Ureter (tissue), 1 donor: ENCODE results near the gene EFCAB6. TPM values are rescaled to one million over a fixed set of nuclear protein-coding genes. Genes with fewer than 3 reads are reported as not detected.

Experiments
- DNase-seq: peaks from one replicate; pipeline ENCODE4 v3.0.0-alpha.2; 2020; ENCODE audit warnings: low spot score
- total RNA-seq: library from RNA; stranded (reverse); gene quantifications from one replicate; pipeline ENCODE4 v1.2.4, GENCODE V29; 2023
- donor health status: DM: yes; HTN: yes; CAD: no.

Gene EFCAB6
- total RNA-seq, 1 donor from 2014 or later = 8.8 TPM

DNA sequence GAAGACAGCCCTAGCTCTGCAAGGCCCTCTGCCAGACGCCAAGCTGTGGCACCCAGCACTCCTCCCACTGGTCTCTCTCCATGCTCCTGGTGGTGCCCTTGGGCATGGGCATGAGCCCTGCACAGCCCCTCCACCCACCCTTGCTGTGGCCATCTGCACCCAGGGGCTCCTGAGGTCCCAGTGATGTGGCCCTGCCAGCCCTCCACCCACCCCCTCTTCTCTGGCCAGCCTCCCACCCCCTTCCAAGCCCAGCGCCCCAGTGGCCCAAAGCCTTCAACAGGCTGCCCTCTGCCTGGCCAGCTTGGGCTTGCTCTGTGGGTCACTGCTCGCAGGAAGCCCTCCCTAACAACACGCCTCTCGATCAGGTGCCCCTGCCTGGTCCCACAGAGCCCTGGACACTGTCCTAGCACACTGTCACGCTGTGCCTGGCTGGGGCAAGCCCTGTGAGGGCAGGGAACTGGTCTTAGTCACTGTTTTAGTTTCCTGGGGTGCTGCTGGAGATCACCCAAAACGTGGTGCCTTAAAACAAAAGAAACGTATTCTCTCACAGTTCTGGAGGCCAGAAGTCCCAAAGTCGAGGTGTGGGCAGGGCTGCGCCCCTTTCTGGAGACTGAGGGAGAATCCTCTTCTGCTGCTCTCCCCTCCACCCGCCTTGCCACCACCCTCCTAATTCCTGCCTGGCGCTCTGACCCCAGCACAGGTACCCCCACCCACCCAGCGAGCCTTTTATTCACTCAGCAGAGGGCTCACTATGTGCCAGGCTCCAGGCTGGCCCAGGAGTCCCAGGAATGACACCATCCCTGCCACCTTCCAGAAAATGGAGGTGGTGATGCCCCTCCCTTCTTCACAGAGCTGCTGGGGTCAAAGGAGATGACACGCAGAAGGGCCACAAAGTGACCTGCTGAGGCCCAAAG lies 35.5 kb upstream of the EFCAB6 start:
- DNase-seq = no peak

DNA sequence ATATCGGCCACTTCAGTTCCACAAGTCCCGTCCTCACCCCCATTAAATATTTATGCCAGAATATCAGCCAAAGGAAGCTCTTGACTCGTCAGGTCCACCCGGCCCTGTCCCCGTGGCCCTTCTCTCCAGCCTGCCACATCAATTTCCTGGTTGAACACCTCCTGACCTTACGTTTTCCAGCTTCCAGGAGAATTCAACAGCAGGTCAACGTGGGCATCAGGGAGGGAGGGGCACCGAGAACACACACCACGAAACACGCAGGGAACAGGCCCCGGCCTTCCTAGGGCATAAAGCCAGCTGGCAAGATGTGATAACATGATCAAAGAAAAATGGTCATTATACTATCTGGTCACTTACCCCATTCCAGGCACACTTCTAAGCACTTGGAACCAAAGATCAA lies 34.9 kb upstream of the EFCAB6 start:
- DNase-seq = no peak

DNA sequence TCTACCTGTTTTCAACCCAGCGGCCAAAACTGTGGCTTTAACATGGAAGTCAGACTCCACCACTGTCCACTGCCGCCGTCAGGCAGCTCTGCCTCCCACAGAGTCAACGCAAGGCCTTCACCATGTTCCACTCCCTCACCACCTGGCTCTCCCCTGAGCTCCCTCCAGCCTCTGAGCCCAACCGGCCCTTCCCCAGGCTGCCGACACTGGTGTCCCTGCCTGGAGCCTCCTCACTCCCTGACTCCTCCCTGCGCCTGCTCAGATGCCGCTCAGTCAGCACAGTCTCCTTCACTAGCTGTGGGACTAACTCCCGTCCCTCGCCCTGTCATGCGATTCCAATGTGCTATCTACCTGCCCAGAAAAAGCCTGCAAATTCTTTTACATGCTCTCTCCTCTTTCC lies 33.9 kb upstream of the EFCAB6 start:
- DNase-seq = no peak

DNA sequence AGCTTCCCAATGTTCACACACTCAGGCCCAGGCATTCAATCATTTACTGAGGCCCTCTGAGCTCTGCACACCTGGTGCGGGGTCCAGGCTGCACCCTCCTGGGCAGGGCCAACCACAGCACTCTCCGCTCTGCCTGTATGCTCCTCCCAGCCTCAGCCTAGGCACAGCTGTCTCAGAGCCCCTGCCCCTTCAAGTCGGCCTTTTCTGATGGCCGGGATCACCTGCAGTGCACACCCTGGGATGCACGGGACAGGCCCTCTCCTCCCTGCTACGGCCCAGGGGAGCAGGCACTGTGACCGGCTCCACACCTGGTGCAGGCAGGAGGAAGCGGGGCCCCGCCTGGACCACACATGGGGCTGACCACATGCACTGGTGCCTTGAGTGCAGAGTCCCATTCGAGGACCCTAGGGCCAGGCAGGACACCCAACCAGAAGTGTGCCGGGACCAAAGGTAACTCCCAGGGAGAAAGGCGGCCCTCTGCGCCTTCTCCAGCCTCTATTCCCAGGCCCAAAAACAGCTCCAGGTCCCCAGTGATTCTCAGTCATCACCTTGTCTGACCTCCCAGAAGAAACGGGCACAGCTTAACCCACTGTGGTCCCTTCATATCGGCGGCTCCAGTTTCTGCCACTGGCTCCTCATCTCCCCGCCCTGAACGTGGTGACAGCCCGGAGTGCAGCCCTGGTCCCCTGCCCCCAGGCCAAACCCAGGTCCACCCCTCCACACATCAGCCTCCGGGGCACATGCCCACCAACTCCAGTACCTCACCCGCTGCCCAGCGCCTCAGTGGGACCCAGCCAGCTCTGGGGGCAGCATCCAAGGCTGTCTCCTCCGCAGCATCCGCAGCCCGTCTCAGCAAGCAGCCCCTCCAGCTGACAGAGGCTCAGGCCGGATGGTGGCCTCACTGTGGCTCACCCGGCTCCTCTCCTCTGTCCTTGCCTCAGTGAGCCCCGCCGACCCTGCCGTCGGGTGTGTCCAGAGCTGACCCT lies 32.7 kb upstream of the EFCAB6 start:
- DNase-seq = no peak

DNA sequence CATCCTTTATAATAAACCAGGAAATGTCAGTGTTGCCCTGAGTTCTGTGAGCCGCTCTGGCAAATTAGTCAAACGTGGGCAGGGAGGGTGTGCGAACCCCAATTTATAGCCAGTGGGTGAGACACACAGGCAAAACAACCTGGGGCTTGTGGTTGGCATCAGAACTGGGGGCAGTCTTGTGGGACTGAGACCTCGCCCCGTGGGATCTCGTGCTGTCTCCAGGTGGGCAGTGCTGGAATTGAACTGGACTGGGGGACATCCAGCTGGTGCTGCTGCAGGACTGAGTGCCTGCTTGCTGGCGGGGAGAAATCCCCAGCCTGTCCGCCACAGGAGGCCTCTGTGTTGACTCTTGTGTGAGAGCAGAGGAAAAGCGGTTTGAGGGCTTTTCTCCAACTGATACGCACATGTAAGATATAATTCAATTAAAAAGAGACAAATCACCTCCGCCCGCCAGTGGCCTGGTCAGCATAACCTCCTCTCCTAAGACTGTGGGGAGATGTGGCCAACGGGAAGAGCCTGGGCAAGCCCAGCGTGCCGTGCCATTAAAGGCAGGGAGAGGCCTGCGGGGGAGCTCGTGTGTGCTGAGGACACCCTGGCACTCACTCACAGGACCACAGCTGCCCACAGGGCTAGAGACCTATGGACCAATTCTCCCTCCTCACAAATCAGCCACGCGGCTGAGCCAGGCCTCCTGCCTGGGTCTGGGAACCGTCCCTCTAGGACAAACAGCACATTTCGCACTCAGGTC lies 31.9 kb upstream of the EFCAB6 start:
- no peak for DNase-seq

DNA sequence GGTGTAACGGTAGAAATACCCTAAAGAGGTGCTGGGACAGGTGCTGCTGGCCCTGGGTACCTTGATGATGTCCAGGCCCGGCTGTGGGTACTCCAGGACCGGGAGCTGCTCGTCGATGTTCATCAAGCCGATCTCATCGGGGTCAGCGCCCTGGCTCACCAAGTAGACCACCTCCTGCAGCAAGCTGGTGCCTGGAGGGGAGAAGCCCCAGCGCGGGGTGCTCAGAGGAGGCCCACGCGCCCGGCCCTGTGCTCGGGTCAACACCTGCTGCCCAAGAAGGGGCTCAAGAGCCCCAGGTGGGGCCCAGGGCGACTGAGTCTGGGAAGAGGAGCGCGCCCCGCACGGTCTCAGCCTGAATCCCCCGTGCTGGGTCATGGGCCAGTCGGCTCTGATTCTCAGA lies 29.6 kb upstream of the EFCAB6 start:
- no peak for DNase-seq

DNA sequence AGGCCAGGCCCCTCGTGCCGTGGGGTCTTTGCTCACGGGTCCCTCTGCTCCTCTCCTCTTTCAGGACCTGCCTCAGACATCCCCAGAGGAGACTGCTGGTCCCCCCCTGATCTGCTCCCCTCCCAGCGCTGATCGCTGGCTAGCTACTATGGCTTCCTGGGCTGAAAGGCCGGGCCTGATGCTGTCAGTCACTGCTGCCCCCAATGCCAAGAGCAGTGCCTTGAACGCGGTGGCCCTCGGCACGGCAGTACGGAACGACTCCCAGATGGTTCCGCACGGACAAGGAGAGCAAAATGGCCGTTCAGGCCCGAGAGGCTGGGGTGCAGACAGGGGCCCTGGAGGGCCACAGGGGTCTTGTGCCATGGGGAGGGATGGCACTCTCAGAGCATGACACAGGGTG lies 28.7 kb upstream of the EFCAB6 start:
- DNase-seq = no peak

DNA sequence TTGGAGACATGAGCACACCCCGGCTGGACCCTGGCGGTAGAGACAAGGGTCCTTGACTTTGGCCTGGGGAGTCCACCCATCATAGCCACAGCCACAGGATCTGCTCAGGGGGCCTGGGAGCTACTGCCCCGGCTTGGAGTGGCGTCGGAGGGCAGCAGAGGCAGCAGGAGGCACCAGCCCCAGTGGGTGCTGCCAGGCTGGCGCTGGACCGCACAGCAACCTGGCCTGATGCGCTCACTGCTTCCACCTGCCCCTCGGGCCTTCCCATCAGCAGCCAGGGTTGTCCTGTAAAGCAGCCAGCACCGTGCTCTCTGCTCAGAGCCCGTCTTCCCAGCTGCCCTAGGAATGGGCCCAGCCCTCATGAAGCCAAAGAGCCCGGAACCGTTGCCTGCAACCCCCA lies 28.3 kb upstream of the EFCAB6 start:
- no peak for DNase-seq

DNA sequence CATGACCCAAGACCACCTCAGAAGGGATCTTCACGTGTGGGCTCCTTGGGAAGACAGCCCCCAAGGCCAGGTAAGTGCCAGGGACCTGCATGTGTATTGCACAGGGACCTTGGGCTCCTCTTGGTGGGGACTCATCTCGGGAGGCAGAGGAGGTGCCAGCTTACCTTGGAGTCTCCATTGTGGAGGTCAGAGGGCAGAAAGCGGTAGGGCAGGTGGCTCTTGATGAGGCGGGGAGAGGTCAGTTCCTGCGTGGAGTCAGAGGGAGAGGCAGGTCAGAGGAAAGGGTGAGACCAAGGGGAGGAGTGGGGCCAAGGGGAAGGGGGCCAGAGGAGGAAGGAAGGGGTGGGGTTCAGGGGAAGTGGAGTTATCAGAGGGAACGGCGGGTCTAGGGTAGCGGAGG lies 27.7 kb upstream of the EFCAB6 start:
- no peak for DNase-seq

DNA sequence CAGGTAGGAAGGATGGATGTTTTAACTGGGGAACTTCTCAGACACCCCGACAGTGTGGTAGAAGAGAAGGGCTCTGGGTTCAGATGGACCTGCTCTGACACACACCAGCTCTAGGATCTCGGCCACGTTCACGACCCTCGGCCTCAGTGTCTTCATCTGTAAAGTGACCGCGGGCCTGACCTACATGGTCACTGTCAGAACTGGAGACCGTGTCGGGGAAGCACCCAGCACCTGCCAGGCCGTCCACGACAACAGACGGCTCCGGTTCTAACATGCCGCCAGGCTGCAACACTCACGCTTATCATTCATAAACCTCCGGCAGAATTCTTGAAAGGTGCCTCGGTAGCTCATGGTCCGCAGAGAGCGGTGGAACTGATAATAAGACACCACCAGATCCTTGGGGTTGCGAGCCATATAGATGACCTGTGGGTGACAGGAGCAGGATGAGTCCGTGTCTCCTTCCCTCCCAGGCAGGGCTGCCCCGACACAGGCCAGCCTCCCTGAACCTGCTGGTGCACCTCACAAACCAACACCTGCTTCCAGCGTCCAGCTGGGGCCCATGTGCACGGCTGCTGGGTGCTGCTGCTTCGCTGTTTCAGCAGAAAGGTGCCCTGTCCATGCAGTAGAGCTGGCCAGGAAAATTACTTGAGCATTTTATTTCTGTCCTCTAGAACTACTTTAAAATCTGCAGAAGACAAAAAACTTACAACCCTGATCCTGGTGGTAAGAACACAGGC lies 26.6 kb upstream of the EFCAB6 start:
- DNase-seq = no peak

DNA sequence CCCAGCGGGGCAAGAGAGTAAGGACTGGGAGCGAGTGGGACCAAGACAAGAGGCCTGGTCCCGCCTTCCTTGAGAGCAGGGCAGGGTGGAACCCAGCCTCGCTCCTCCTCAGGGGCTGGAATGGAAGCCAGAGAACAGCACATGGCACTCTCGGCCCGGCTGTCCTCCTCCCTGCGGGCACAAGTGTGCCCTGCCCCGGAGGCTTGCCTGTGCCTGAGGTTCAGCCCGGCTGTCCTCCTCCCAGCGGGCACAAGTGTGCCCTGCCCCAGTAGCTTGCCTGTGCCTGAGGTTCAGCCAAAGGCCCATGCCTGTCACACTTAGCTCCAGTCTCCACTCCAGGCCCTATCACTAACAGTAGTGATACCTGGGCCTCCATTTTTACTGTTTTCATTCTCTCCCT lies 26.1 kb upstream of the EFCAB6 start:
- no peak for DNase-seq

DNA sequence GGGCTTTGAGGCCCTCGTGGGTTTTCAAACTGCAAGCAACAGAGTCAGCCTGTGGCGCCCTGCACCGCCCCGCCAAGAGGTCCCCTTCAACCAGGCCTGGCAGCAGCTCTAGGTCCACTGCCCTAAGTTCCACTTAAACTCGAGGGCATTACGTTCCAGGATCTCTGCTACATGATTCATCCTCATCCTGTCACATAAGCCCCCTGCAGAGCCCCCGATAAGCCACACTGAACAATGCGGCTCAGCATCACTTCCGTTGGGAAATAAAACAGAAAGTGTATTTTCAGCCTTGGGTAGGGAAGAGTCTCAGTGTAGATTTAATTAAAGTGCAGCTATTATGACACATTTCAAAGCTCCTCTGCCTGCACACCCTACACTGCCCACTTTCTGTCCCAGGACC lies 25.6 kb upstream of the EFCAB6 start:
- no peak for DNase-seq

DNA sequence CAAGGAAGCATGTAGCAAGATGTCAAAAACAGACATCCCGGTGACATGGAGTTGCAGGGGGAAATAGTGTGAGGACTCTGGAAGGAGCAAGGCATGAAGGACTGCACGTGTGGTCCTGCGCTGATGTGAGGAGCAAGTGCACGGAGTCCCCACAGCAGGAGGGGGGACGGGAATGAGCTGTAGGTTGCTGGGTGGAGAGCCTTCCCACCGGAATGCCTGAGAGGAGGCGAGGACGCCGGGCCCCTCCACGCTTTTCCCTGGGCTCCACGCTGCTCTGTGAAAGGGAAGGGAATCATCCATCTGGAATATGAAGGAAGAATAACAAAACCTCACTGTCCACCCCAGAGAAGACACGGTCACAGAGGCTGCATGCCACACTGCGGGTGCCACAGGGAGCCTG lies 23.6 kb upstream of the EFCAB6 start:
- no peak for DNase-seq

DNA sequence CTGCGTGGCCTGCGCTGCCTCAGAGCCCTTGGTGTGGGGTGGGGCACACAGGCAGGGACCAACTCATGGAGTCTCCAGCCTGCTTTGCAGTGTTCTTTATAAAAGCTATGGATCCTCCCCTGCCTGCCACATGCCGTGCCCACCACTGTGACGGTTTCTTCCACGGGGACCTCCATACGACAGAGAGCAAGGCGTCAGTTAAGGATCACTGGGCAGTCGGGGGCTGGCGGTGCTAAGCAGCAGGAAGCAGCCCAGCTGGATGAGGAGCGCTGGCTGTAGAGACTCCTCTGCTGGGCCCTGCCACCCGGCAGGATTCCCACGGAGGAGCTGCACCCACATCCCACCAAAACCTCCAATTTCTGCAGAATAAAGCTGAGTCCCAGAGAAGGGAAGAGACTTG lies 23.1 kb upstream of the EFCAB6 start:
- DNase-seq = no peak

DNA sequence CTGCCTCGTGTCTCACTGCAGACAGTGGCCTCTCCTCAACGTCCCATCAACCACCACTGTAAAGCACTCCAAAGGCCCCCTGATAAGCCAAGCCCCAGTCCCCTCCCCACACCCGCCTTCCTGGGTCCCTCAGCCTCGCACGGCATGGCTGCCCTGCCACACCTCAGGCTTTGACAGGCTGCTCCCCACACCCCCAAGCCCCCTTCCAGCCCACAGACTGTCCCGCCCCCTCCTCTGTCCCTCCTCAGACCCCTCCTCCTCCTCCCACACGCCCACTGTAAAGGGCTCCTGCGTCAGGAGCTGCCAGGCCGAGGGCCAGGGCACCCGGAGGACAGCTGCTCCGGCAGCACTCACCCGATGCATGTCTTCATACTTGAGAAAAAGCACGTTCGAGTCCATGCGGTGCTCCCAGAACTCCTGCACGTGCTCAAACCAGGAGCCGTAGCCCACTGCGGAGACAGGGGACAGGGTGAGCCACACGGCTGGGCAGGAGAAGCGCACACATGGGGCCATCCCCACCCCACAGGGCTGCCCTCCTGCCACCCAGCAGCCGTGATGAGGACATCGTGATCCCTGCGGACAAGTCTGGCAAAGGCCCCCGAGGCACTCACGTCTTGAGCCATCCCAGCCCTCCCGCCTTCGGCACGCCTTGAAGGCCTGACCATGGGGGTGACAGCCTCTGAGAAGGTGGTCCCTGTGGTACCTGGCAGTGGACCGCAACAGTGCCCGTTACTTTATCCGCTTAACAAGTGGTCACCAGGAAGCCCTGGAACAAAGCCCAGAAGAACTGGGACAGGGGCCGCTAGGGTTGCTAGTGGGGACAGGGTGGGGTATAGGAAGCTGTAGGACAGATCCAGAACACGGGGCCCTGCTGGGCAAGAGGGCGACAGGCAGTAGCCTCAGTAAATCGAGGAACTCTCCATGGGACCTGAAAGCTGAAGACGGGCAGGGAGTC lies 21.5 kb upstream of the EFCAB6 start:
- DNase-seq = no peak

DNA sequence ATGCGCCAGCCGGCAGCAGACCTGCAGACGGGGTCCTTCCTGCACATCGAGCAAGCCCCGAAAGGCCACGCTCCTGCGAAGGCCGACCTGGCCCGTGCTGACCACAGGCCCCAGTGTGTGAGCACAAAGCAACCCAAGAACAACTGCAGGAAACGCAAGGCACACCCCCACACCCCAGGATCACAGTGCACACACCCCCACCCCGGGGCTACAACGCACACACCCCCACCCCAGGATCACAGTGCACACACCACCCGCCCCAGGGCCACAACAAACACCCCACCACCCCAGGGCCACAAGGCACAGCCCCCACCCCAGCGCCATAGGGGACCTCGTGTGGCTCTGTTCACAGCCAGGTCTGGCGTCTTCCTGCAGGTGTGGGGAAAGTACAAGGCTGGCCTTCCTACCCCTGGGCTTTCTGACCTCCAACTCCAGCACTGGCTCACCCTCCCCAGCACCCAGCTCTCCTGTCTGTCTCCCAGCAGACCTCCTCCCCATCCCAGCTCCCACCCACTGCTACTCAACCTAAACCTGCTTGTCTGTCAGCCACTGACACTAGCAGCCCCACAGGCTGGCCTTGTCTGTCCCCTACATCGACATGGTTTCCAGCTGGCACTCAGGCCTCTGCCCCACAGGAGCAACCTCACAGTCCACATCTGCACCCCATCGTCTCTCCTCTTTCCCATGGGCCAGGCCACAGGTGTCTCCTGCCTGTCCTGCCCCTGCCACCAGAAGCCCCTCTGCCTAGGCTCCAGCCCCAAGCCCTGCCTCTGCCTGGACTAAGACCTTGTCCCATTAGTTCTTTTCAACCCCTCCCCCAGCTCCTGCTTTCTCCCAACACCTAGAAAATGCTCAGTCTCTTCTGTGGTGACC lies 20.5 kb upstream of the EFCAB6 start:
- no peak for DNase-seq

DNA sequence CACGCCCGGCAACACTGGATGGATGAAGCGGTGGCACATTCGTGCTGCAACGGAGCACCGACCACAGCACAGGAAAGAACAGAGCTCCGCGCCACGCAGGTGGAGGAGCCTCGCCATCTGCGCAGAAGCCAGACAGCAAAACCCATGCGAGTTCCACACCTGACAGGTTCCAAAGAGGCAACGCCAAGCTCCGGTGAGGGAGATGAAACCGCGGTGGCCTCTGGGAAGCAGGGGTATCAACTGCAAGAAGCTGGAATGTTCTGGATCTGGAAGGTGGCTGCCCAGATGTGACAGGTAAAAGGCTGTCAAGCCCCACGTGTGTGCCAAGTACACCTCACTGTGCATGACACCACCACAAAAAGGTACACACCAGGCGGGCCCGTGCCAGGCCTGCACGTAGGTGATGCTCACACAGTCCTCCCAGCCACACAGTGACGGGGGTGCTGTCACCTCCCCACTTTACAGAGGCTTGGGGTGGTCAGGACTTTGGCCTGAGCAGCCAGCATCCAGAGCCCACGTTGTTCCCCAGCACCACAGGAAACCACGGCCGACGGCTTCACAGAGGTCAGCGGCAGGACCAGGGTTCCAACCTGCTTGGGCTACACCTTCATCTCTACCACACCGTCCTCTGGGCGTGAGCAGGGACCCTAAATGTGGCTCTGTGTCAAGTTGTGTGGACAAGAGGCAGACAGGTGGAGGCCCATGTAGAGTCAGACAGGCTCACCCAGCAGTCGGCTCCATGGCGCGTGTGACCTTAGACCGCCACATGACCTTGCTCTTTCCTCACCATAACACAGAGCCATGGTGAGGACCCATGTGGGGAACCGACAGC lies 19.7 kb upstream of the EFCAB6 start:
- no peak for DNase-seq

DNA sequence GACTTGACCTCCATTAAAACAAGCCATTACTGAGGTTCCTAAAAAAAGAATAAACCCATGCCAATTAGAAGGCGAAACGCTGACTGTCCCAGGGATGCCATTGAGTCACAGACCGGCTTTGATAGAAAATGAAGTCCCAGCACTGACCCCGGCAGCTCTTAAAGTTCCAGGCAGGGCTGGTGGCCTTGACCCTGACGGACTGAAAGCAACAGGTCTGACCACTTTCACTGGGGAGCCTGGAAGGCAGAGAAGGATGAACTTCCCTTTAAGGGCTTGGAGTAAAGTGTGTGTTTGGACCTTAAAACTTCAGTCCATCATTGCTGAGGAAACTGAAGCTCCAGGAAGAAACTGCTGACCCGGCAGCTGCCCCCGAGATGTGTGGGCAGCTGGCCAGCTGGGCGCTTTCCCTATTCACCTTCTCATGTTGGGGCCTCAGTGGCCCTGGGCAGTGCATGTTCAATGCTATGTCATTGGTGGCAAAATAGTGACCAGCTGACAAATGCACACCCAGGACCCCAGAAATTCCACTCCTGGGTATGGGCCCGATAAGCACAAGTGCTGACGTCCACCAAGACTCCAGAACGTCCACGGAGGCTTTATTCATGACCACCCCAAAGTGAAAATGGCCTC lies 18.9 kb upstream of the EFCAB6 start:
- no peak for DNase-seq
